Activated CD8-positive, alpha-beta memory T cell treated with anti-CD3 and anti-CD28 coated beads for 36 hours (primary cell): ENCODE results near the gene TMEM203. TPM values are rescaled to one million over a fixed set of nuclear protein-coding genes. Genes with fewer than 3 reads are reported as not detected.

ENCODE experiments used
- CTCF ChIA-PET: fragments of 350-600 bp; sonication (Branson Sonifier 250); formaldehyde crosslinking; loops from one replicate; lab custom pipeline; 2021; ENCODE audit warnings: antibody characterized with exemption; lab: Charles Lee
- POLR2A ChIA-PET: fragments of 350-600 bp; sonication (Branson Sonifier 250); formaldehyde crosslinking; loops from one replicate; lab custom pipeline; 2021; ENCODE audit warnings: antibody characterized with exemption; lab: Charles Lee
- total RNA-seq, 2 experiments: library from RNA; stranded (reverse); gene quantifications; one replicate each; pipeline ENCODE4 v1.2.3, GENCODE V29; 2021

TMEM203 gene
- 10 to 100 TPM; 47.0 to 47.1 TPM for total RNA-seq

- ChIA-PET POLR2A (interaction anchor here (1.3 to 3.2 kb wide), 3 partner anchors 17 to 35 kb away, joined by 6 to 15 read pairs (median 7); partner anchors contain the start of genes ANAPC2, RNF208, SSNA1 and TUBB4B), CTCF (interaction anchor here (1.0 to 5.0 kb wide), 5 partner anchors 10 to 76 kb away, joined by 3 to 21 read pairs (median 4); partner anchors contain the start of genes ANAPC2 and SSNA1)
Measured at GRCh38 chr9:137205126-137206069, at the start of gene TMEM203, which contains the start of gene NDOR1. TMEM203 (minus strand) TSS chr9:137205648; CDS start chr9:137205414, 234 bp downstream. NDOR1 (plus strand) TSS chr9:137205700; CDS start chr9:137205778, 78 bp downstream.

DNA sequence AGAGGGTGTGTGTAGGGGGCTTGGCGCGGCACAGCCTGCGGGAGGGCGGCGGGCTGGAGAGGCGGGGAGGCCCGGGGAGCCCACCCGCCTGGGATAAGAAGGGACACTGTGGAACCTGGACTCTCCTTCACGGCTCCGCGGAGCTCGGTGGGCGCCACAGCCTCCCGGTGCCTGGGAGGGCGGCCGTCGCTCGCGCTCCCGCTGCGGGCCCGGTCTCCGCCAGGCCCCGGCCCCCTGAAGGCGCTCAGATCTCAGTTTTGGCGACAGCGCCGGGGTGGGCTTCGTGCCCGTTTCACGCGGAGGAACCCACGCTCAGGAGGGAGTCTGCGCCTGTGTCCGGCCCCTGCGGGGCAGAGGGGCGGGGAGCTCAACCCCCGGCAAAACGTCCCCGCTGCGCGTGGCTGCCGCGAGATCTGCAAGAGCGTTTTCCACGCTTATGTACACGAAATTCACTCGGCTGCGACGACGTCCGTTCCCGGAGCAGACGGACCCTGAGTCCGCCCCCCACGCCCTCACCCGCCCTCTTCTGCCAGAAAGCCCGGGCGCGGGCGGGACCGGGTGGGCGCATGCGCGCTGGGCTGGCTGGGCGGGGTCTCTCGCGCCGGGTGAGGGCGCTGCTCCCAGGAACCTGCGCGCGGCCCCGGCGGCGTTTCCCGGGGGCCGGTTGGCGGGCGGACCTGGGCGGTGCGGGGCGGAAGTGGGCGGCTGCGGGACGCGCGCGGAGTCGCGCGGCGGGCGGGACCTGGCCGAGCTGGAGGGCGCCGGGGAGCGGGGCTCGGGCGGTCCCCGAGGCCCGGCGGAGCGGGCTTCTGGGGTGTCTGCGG lies 49.4 kb upstream of the TMEM203 start, which contains the start of gene NELFB:
Gene NELFB (plus strand): TSS at position 704 of the 824 bp plus-strand sequence.
- POLR2A ChIA-PET, result interaction anchor here (0.5 to 4.4 kb wide), 7 partner anchors 13 to 296 kb away, joined by 3 to 60 read pairs (median 4); partner anchors contain the start of genes RNF208, TOR4A and TUBB4B
- CTCF ChIA-PET, result interaction anchor here (0.6 to 1.8 kb wide), 4 partner anchors 14 to 137 kb away, joined by 3 to 16 read pairs (median 6); partner anchors contain the start of gene TUBB4B

DNA sequence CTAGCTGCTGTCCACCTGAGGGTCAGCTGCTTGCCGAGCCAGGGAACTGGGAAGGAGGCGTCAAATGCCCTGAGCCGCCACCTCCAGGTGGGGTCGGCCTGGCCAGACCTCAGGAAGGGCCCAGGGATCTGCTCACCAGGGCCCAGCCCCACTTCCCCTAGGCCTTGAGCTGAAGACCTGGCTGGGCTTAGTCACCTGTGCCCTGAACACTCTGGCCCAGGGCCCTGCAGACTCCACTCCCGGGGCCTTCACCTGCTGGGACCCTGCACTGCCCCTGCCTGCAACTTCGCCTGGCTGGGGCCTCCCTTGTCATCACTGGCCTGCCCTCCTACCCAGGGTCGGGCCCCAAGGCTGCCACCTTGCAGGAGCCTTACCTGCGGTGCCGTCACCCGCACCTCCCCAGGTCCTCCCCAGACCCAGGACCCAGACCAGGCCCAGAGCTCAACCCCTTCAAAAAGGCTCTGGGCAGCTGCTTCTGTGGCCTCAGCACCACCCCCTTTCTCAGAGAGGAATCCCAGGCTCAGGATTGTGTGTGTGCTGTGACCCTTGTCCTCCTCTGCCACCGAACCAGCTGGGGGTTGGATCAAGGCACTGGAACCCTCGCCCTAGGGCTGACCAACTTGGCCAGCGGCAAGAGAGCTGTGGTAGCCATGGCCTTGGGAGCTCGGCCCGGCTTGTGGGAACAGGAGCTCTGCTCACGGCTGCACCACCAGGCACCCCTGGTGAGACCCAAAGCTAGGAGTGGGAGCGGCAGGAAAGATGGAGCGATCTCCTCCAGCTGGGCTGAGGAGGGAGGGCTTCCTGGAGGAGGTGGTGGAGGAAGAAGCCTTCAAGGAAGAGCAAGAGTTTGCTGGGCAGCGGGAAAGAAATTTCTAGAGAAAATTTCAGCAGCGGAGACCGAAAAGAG lies 48.5 kb upstream of the TMEM203 start:
- CTCF ChIA-PET, result interaction anchor here (0.9 to 1.8 kb wide), 5 partner anchors 13 to 225 kb away, joined by 3 to 16 read pairs (median 3); partner anchors contain the start of genes ABCA2 and TUBB4B
- POLR2A ChIA-PET, result interaction anchor here (0.5 to 4.4 kb wide), 6 partner anchors 12 to 65 kb away, joined by 3 to 60 read pairs (median 4); partner anchors contain the start of genes RNF208, TOR4A and TUBB4B

DNA sequence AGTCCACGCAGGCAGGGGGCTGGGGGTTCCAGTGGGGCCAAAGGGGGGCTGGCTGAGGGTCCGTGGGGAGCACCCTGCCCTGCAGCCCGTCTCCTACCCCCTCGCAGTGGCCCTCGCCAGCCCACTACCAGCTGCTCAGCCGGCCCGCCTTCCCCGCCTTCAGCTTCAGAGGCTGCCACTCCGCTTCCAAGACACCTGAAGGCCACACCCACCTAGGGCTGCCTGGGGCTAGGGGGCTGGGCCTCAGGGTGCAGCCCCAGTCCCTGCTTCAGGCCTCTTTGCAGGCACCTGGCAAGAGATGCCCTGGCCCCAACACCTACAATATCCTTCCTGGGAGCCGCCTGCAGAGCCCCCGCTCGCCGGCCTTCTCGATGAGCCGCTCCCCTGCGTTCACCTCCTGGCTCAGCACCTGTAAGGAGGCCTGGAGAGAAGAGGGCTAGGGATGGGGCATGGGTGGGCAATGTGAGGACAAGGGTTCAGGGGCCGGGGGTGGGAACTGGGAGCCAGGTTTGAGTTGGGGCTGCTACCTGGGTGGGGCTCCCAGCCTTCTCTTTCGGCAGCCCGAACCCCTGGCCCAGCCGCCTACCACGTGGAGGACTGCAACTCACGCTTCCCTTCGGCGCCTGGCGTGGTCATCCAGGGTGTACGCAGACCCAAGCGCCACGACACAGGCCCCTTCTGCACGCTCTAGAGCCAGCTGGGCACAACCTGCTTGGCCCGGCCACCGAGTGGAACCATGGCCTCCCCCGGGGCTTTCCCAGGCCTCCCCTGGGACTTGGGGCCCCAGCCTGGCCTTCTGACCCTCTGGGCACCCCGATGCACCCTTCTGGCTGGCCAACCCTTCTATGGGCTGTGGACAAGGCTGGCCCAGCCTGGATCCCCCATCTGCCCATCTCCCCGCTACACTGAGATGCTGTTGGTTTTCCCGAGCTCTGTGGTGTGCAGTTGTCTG lies 47.4 kb upstream of the TMEM203 start:
- POLR2A ChIA-PET, result interaction anchor here (1.4 to 4.4 kb wide), 2 partner anchors 11 to 31 kb away, joined by 4 to 60 read pairs; partner anchors contain the start of genes RNF208 and TUBB4B

DNA sequence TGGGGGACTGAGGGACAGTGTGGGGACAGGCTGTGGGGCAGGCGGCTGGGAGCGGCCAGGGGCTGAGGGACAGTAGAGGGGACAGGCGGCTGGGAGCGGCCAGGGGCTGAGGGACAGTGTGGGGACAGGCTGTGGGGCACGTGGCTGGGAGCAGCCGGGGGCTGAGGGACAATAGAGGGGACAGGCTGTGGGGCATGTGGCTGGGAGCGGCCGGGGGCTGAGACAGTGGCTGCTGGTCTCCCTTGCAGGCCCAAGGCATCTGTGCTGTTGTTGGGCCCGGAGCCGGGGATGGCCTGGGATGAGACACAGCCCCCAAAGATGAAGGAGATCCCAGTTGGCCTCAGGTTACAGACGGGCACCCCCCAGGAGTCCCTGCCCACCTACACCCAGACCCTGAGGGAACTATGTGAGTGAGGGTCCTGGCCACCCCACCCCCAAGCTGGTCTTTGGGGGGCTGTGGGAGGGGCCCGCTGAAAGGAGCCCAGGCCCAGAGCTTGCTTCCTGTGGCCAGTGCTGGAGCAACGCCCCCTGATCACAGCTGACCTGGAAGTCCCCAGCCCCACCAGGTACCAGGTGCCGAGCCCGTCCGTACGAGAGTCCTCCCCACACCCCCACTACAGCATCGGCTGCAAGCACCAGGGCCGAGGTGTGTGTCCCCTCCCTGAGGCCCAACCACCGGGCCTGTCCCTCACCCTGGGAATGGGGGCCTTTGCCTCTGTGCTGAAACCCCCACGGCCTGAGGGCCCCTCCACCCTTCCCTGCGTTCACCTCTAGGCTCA lies 46.2 kb upstream of the TMEM203 start:
- ChIA-PET POLR2A (no interaction called here), CTCF (interaction anchor here (1.7 kb wide), 1 partner anchor 15 kb away, joined by 5 read pairs; no protein-coding TSS in a partner anchor)

More for the DNA sequence above, 47.4 kb upstream of the TMEM203 start:
- CTCF ChIA-PET, result interaction anchor here (0.9 to 1.2 kb wide), 2 partner anchors 18 to 224 kb away, joined by 3 read pairs; partner anchors contain the start of gene ABCA2

DNA sequence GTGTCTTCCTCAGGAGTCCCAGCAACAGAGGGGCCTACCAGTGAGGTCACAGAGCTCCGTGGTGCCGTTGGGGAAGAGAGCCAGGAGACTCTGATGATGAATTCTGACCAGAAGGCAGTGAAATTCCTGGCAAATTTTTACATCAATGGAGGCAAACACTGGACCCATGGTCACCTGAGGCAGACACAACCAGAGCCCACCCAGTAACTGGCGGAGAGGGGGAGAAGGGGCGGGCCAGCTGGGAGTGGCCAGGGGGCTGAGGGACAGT lies 45.7 kb upstream of the TMEM203 start, which contains the start of gene STPG3:
Gene STPG3 (plus strand): TSS at position 93 of the 268 bp plus-strand sequence. CDS start 1 bp downstream, at position 94.
- CTCF ChIA-PET, result interaction anchor here (0.7 to 1.7 kb wide), 3 partner anchors 11 to 553 kb away, joined by 3 to 5 read pairs (median 4); partner anchors contain the start of gene TUBB4B
- POLR2A ChIA-PET, result no interaction called here

DNA sequence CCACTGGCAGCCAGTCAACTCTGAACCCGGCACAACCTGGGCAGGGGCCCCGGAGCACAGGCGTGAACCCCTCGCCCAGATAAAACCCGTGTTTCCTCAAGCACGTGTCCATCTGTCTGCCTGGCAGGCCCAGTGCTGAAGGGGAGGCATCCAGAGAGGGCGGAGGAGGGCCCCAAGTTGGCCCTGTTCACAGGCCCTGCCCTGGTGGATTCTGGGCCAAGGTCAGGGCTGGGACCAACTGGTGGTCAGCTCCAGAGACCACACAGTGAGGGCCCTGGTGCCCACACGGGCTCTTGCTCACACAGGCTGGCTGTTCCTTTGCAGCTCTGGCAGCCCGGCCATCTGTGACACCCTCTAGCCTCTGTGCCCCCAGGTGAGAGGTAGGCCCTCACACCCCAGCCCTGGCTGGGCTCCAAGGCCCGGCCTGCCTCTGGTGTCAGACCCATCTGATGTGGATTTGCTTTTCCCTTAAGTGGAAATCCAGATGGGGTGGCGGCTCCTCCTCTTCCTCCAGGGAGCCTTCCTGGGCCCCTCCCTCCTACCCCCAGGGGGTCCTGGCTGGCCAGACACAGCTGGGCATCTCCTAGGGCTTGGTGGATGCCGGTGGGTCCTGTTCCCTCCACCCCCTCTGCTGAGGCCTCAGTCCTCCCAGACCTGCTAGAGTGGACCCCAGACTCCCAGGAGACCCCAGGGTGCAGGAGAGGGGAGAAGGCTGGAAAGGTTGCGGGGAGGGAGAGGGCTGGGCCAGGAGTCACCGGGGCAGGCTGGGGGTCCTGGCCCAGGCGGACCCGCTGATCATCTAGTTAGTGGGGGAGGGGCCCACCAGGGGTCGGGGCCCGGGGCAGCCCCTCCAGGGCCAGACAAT lies 45.1 kb upstream of the TMEM203 start:
- CTCF ChIA-PET, result interaction anchor here (0.7 to 1.7 kb wide), 3 partner anchors 10 to 552 kb away, joined by 3 to 5 read pairs (median 4); partner anchors contain the start of gene TUBB4B

DNA sequence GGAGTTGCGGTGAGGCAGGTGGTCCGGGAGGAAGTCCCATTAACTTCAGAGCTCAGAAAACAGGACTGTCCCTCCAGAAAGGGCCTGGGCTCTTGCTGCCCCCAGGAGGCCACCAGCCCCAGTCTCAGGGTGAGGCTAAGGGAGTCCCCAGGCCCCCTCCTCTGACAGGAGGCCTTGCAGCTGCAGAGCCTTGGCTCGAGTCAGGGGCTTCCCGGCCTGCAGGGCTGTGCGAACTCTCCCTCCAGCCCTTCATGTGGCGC lies 42.4 kb upstream of the TMEM203 start:
- POLR2A ChIA-PET, result interaction anchor here (0.7 kb wide), 1 partner anchor 55 kb away, joined by 5 read pairs; no protein-coding TSS in a partner anchor
- CTCF ChIA-PET, result interaction anchor here (1.5 kb wide), 1 partner anchor 11 kb away, joined by 4 read pairs; no protein-coding TSS in a partner anchor

More for the DNA sequence above, 45.1 kb upstream of the TMEM203 start:
- POLR2A ChIA-PET, result no interaction called here

GRCh38 chr9:137247135-137247915 lies 41.9 kb upstream of the TMEM203 start:
- ChIA-PET POLR2A (no interaction called here), CTCF (interaction anchor here (1.5 kb wide), 1 partner anchor 11 kb away, joined by 4 read pairs; no protein-coding TSS in a partner anchor)

- ChIA-PET CTCF (interaction anchor here (1.4 kb wide), 1 partner anchor 9 kb away, joined by 3 read pairs; no protein-coding TSS in a partner anchor), POLR2A (no interaction called here)
Measured at GRCh38 chr9:137245450-137246421, 40.3 kb upstream of the TMEM203 start.

DNA sequence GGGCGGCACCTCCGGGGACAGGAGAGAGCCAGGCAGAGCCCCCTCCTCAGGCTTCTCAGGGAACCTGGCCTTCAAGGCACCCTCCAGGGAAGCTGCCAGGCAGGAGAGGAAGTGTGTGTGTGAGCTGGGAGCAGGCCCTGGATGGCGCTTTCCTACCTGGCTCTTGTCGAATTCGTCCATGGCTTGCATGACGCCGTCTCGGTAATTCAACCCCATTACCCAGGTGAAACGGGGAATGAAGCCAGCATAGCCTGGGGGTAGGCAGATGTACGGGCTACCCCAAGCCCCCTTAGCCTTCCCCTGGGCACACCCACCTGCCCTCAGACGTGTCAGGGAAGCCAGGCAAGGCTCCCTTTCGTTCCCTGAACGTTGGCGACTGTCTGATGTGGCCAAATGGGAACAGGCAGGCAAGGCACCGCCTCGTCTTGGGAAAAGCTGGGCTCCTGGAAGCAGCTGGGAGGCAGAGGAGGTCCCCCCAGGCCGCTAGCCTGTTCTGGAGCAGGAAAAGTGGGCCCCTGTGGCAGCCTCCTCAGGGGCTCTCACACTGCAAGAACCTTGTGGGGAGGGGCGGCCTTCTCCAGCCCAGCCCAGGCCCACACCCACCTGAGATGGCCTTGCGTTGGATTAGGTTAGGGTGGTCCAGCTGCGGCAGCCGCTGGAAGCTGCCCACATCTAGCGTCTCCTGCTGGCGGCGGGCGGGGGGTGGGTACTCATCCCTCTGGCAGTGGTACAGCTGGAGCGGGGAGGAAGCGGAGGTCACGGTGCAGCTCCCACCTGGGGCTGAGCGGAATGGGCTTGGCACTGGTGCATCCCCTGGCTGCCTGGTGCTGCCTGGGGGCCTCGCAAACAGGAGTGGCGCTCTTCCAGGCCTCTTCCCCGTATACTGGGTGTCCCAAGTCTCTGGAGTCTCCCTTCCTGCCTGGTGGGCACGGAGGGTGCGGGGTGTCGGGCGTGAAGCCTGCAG lies 39.3 kb upstream of the TMEM203 start:
- ChIA-PET POLR2A (interaction anchor here (5.0 kb wide), 1 partner anchor 10 kb away, joined by 60 read pairs; the partner anchor contains the start of gene NELFB), CTCF (interaction anchor here (1.4 kb wide), 1 partner anchor 8 kb away, joined by 3 read pairs; no protein-coding TSS in a partner anchor)
